ENCODE measurements around the gene MAP2K3. TPM values are rescaled to one million over a fixed set of nuclear protein-coding genes. Genes with fewer than 3 reads are reported as not detected.

MAP2K3 gene
- total and polyA plus RNA-seq, 2 of the 8 experiments (the other 6 are each of a cell fraction or from before 2014, with no cell fraction given), result 16.9 to 33.5 TPM

DNA sequence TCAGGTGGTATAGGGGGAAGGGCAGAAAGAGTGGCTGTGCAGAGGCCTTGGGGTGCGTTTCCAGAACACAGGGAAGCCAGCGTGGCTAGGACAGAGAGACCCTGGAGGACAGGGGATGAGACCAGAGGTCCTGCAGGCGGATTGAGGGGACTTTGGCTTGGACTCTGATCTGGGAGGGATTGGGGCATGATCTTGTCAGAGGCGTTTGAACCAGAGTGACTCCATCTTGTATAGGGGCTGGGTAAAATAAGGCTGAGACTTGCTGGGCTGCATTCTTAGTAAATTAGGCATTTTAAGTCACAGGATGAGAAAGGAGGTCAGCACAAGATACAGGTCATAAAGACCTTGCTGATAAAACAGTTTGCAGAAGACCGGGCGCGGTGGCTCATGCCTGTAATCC is 25.9 kb upstream of the MAP2K3 start (continued):
- TF ChIP-seq NRF1 (IDR thresholded peaks at IDR 0.05; ENCODE audit: low read depth, low read length) (no peak), TAF7 (optimal IDR thresholded peaks at IDR 0.05; ENCODE audit: borderline replicate concordance, low read depth, low read length) (no peak), GABPA (IDR thresholded peaks at IDR 0.05; ENCODE audit: borderline replicate concordance, insufficient read depth, low read length) (no peak), CTBP2 (IDR thresholded peaks at IDR 0.05; ENCODE audit: borderline replicate concordance, insufficient read depth, insufficient read length, low read length) (no peak), TEAD4 (IDR thresholded peaks at IDR 0.05; ENCODE audit: low read depth, low read length) (no peak), ATF2 (IDR thresholded peaks at IDR 0.05; ENCODE audit: low read length) (no peak), BRCA1 (IDR thresholded peaks at IDR 0.05; ENCODE audit: low read depth, low read length) (no peak)
